Panc1 (cell line): Measurements from ENCODE around the gene LAMP2. TPM values are rescaled to one million over a fixed set of nuclear protein-coding genes. Genes with fewer than 3 reads are reported as not detected.
"Not testable (repeated sequence)": the region's sequence is repeated elsewhere in the genome, so short reads cannot be mapped to it uniquely, and the experiment has no call there.

ENCODE experiments used
- ATAC-seq: fragments of 200-7000 bp; cut with Tn5 transposase; 2 replicates; pipeline ENCODE4 v1.9.1; 2020; ENCODE audit warnings: mild to moderate bottlenecking, moderate library complexity
- BruUV-seq: library from RNA; stranded (reverse); fragments of 400-500 nt; replicated peaks from 2 replicates; lab custom pipeline; 2021; lab: Mats Ljungman, UMichigan
- CTCF ChIA-PET: fragments of 300-600 bp; sonication (Branson Sonifier 250); formaldehyde crosslinking; loops from one replicate; lab custom pipeline; 2022; ENCODE audit warnings: antibody characterized with exemption; lab: Charles Lee
- POLR2A ChIA-PET: fragments of 300-600 bp; sonication (Branson Sonifier 250); formaldehyde crosslinking; loops from one replicate; lab custom pipeline; 2022; ENCODE audit warnings: antibody characterized with exemption; lab: Charles Lee
- DNase-seq: peaks from one replicate; pipeline ENCODE4 v3.0.0-alpha.2; 2010; ENCODE audit warnings: low read depth, low spot score
- H3K27ac ChIP-seq: 2 replicates; pipeline ENCODE4 v1.5.1; 2011; ENCODE audit warnings: mild to moderate bottlenecking, low read length, inconsistent platforms
- H3K27me3 ChIP-seq: fragments of 200-500 bp; sonication (Bioruptor generic); 2 replicates; pipeline ENCODE4 v1.6.0; 2014; ENCODE audit warnings: low read length, inconsistent platforms; ENCODE audit not compliant: control insufficient read depth, insufficient read depth
- H3K36me3 ChIP-seq: fragments of 200-500 bp; sonication (Bioruptor generic); 2 replicates; pipeline ENCODE4 v1.5.1; 2014; ENCODE audit warnings: inconsistent platforms, mild to moderate bottlenecking, low read length, moderate library complexity; ENCODE audit not compliant: control insufficient read depth, insufficient read depth
- H3K4me1 ChIP-seq: 2 replicates; pipeline ENCODE4 v1.5.1; 2011; ENCODE audit warnings: inconsistent platforms, mild to moderate bottlenecking, low read length, moderate library complexity; ENCODE audit not compliant: control insufficient read depth, insufficient read depth
- H3K4me3 ChIP-seq, 2 experiments: 2 replicates each; pipeline ENCODE4 v1.5.1; 2011 to 2012; ENCODE audit warnings: low read depth in 2 of 2, low read length in 2 of 2, mild to moderate bottlenecking in 2 of 2, inconsistent platforms in 1 of 2, moderate library complexity in 1 of 2
- H3K9me3 ChIP-seq: fragments of 200-500 bp; sonication (Bioruptor generic); 2 replicates; pipeline ENCODE4 v1.5.1; 2014; ENCODE audit warnings: low read depth, mild to moderate bottlenecking, inconsistent platforms, low read length, moderate library complexity; ENCODE audit not compliant: control insufficient read depth, insufficient read depth
- POLR2AphosphoS5 ChIP-seq: IDR thresholded peaks from 2 replicates; pipeline ENCODE4 v1.6.1; 2012; ENCODE audit warnings: mild to moderate bottlenecking, low read depth, low read length, moderate library complexity
- SIN3A ChIP-seq: IDR thresholded peaks from 2 replicates; pipeline ENCODE4 v1.6.1; 2012; ENCODE audit warnings: low read depth, mild to moderate bottlenecking, low read length, moderate library complexity, borderline replicate concordance; ENCODE audit not compliant: insufficient read depth
- TCF7L2 ChIP-seq: IDR thresholded peaks from 2 replicates; pipeline ENCODE4 v1.6.1; 2011; ENCODE audit warnings: mild to moderate bottlenecking, low read depth, low read length, inconsistent platforms
- in situ Hi-C: cut with HindIII; loops from 2 replicates; pipeline ENCODE4 v1.10.0; 2016; ENCODE audit warnings: low sequenced_read_pairs, low pct_unique_long_range_greater_than_20kb
- intact Hi-C: fragments of 100-400 bp; cut with micrococcal nuclease; formaldehyde crosslinking; loops from one replicate; pipeline ENCODE4 v1.10.0; 2022; ENCODE audit not compliant: unreplicated experiment
- total RNA-seq: library from RNA; stranded (reverse); gene quantifications from one replicate; pipeline ENCODE4 v1.2.1, GENCODE V29; 2021; ENCODE audit not compliant: unreplicated experiment
- TF ChIP-seq, protein P1 (sequence below), 2 experiments: IDR thresholded peaks; 2 replicates each; pipeline ENCODE4 v1.6.1; 2011 to 2012; ENCODE audit warnings: low read depth in 2 of 2, control low read depth in 1 of 2, low read length in 1 of 2, mild to moderate bottlenecking in 1 of 2, moderate library complexity in 1 of 2; ENCODE audit not compliant: insufficient read depth in 1 of 2
- TF ChIP-seq, protein P2 (sequence below): fragments of 450-650 bp; IDR thresholded peaks from 2 replicates; pipeline ENCODE4 v1.5.1; 2017; ENCODE audit warnings: mild to moderate bottlenecking

The LAMP2 gene
- total RNA-seq, 1 experiment from 2014 or later: 243 TPM

DNA sequence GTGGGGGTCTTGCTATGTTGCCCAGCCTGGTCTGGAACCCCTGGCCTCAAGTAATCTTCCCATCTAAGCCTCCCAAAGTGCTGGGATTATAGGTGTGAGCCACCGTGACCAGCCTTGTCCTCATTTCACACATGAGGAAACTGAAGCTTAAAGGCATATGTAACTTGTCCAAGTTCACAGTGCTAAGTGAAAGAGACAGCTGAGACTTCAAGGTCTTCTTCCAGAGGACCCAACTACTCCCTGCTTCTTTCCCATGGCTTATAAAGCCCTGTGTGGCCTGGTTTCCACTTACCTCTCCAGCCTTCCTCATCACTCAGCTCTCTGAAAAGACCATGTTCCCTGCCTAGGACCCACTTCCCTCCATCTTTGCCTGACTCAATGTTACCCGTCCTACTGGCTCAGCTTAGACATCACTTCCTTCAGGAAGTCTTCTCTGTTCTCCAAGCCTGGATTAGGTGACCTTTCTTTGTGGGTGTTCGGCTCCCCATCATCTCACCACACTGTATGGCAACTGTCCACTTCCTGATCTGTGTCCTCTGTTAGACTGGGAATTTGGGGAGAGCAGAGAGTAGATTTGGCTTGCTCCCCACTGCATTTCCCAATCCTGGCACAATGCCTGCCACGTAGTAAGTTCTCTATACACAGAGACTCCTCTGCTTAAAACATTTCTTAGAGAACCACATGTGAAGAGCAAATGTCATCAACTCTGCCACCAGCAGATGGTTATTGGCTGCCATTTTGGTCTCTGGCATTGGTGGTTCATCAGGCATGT lies 30.4 kb upstream of the LAMP2 start:
- Histone ChIP-seq H3K36me3 (no peaks in the 10 kb centered on the region), H3K27me3 (no peaks in the 10 kb centered on the region), H3K27ac (no peak overlapping the region), H3K4me3 (no peak overlapping the region), H3K9me3 (no peaks in the 10 kb centered on the region), H3K4me1 (no peaks in the 10 kb centered on the region)
- no peak for TF ChIP-seq TCF7L2
- TF ChIP-seq SIN3A: no peak
- TF ChIP-seq, protein P1, sequence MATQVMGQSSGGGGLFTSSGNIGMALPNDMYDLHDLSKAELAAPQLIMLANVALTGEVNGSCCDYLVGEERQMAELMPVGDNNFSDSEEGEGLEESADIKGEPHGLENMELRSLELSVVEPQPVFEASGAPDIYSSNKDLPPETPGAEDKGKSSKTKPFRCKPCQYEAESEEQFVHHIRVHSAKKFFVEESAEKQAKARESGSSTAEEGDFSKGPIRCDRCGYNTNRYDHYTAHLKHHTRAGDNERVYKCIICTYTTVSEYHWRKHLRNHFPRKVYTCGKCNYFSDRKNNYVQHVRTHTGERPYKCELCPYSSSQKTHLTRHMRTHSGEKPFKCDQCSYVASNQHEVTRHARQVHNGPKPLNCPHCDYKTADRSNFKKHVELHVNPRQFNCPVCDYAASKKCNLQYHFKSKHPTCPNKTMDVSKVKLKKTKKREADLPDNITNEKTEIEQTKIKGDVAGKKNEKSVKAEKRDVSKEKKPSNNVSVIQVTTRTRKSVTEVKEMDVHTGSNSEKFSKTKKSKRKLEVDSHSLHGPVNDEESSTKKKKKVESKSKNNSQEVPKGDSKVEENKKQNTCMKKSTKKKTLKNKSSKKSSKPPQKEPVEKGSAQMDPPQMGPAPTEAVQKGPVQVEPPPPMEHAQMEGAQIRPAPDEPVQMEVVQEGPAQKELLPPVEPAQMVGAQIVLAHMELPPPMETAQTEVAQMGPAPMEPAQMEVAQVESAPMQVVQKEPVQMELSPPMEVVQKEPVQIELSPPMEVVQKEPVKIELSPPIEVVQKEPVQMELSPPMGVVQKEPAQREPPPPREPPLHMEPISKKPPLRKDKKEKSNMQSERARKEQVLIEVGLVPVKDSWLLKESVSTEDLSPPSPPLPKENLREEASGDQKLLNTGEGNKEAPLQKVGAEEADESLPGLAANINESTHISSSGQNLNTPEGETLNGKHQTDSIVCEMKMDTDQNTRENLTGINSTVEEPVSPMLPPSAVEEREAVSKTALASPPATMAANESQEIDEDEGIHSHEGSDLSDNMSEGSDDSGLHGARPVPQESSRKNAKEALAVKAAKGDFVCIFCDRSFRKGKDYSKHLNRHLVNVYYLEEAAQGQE (IDR thresholded peaks at IDR 0.05; ENCODE audit: insufficient read depth in 1 of 2, low read depth in 2 of 2, low read length in 1 of 2): no peak
- TF ChIP-seq, protein P2, sequence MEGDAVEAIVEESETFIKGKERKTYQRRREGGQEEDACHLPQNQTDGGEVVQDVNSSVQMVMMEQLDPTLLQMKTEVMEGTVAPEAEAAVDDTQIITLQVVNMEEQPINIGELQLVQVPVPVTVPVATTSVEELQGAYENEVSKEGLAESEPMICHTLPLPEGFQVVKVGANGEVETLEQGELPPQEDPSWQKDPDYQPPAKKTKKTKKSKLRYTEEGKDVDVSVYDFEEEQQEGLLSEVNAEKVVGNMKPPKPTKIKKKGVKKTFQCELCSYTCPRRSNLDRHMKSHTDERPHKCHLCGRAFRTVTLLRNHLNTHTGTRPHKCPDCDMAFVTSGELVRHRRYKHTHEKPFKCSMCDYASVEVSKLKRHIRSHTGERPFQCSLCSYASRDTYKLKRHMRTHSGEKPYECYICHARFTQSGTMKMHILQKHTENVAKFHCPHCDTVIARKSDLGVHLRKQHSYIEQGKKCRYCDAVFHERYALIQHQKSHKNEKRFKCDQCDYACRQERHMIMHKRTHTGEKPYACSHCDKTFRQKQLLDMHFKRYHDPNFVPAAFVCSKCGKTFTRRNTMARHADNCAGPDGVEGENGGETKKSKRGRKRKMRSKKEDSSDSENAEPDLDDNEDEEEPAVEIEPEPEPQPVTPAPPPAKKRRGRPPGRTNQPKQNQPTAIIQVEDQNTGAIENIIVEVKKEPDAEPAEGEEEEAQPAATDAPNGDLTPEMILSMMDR: no peak
- no peak for TF ChIP-seq POLR2AphosphoS5
- intact Hi-C loops (loop anchor here (2.0 kb wide), 1 partner anchor 269 kb away; no protein-coding TSS in a partner anchor), in situ Hi-C loops (no loop called here)
- no peak for ATAC-seq
- ChIA-PET CTCF (interaction anchor here (1.2 kb wide), 1 partner anchor 164 kb away, joined by 3 read pairs; no protein-coding TSS in a partner anchor), POLR2A (no interaction called here)
- no peak for DNase-seq
- no TSS peak for BruUV-seq

DNA sequence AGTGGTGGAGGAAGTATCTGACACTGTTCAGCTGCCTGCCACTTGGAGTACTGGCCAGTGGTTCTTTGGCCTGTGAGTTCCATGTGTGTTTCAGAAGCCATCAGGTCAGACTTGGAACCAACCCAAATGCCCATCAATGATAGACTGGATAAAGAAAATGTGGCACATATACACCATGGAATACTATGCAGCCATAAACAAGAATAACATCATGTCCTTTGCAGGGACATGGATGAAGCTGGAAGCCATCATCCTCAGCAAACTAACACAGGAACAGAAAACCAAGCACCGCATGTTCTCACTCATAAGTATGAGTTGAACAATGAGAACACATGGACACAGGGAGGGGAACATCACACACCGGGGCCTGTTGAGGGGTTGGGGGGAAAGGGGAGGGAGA lies 21.0 kb upstream of the LAMP2 start:
- H3K27me3 ChIP-seq, H3K36me3 ChIP-seq, H3K4me3 ChIP-seq, H3K9me3 ChIP-seq, POLR2A ChIA-PET, BruUV-seq, H3K4me1 ChIP-seq, CTCF ChIA-PET, ATAC-seq, intact Hi-C loops, DNase-seq, H3K27ac ChIP-seq, in situ Hi-C loops: not testable (repeated sequence)

DNA sequence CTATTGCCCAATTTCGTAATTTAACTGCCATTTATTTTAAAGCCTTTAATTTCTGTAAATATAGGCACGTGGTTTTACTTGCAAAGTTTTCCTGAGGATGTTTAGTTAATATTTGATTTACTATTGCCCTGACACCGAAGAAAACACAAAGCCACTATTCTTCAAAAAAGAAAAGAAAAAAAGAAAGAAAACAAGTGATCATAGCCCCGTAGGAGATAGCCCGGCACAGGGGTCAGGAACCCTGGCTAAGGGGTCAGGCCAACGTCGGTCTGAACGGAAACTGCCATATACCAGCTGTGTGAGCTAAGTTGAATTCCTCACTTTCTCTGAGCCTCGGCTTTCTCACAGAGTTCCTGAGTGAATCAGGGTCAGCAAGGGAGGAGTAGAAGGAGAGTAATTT lies 17.7 kb upstream of the LAMP2 start:
- CTCF ChIA-PET: interaction anchor here (1.0 to 1.1 kb wide), 2 partner anchors 32 to 35 kb away, joined by 6 to 7 read pairs; no protein-coding TSS in a partner anchor
- BruUV-seq: no TSS peak
- in situ Hi-C loops: no loop called here

More for the DNA sequence above, 17.7 kb upstream of the LAMP2 start:
- H3K36me3 ChIP-seq: no peaks in the 10 kb centered on the region
- peak overlapping the region; percentile 37; the same call in 1 of the 2 replicates for H3K27ac ChIP-seq
- no peak for TF ChIP-seq TCF7L2
- no peak for TF ChIP-seq SIN3A
- no peak for TF ChIP-seq POLR2AphosphoS5
- TF ChIP-seq, protein P2: no peak
- TF ChIP-seq, protein P1 (IDR thresholded peaks at IDR 0.05; ENCODE audit: insufficient read depth in 1 of 2, low read depth in 2 of 2, low read length in 1 of 2): no peak
- POLR2A ChIA-PET: no interaction called here
- DNase-seq: no peak
- no peak overlapping the region for H3K4me3 ChIP-seq
- H3K4me1 ChIP-seq: peaks cover 5% of the 10 kb centered on the region; the same call in 1 of the 2 replicates
- H3K27me3 ChIP-seq: no peaks in the 10 kb centered on the region
- no peaks in the 10 kb centered on the region for H3K9me3 ChIP-seq
- intact Hi-C loops: no loop called here
- ATAC-seq: no peak
